HG03045 (cell line): Measurements from ENCODE around the gene TRAM1L1.

Source experiments
- ATAC-seq: cut with Tn5 transposase; IDR thresholded peaks from one replicate; pipeline ENCODE4 v1.9.1; 2021; ENCODE audit warnings: mild to moderate bottlenecking, moderate library complexity; ENCODE audit not compliant: unreplicated experiment

The TRAM1L1 gene

GRCh38 chr4:117084866-117085701, at the start of gene TRAM1L1:
Gene TRAM1L1, minus strand, starts transcription at chr4:117085576. Its CDS starts 183 bp downstream, at chr4:117085393.
- ATAC-seq = no peak

- ATAC-seq = no peak
These were observed 49.0 kb upstream of the TRAM1L1 start for GRCh38 chr4:117134386-117134785.

GRCh38 chr4:117096886-117097285, 11.5 kb upstream of the TRAM1L1 start:
- no peak for ATAC-seq

- no peak for ATAC-seq
These were observed 11.1 kb upstream of the TRAM1L1 start for GRCh38 chr4:117096462-117096861.

GRCh38 chr4:117093571-117093970, 8.2 kb upstream of the TRAM1L1 start:
- no peak for ATAC-seq

GRCh38 chr4:117077760-117078159, 7.6 kb downstream of the TRAM1L1 start:
- no peak for ATAC-seq

GRCh38 chr4:117068120-117068519, 17.3 kb downstream of the TRAM1L1 start:
- no peak for ATAC-seq

- ATAC-seq = no peak
These were observed 21.2 kb downstream of the TRAM1L1 start for GRCh38 chr4:117063961-117064696.

GRCh38 chr4:117042962-117043361, 42.4 kb downstream of the TRAM1L1 start:
- ATAC-seq = no peak
